Measurements from ENCODE around the gene ZNF761.

Gene ZNF761

DNA sequence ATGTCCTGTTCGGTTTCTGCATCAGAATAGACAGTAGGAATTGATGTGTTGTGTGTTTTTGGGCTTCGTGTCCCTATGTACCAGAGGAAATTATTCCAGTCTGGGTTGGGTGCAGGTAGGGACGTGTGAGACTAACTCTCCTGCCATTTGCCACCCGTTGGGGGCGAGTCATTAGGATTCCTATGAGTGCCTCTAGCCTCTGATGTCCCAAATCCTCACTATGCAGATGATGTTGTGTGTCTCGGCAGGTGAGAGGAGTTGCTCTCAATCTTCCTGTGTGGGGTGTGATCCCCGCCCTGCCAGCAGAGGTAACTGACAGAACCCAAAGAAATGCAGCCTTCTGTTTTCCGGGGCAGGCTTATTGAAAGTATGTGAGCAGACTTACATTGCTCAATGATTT lies 74.9 kb downstream of the ZNF761 start:
- DNase-seq (ENCODE audit: low read depth in 4 of 4, low spot score in 1 of 4): no peak

Data from stimulated activated CD4-positive, alpha-beta T cell treated with anti-CD3 and anti-CD28 coated beads, Interleukin-1b, Interleukin-23, amount 100 ng/mL, for 24 hours (primary cell).